Nephron progenitor cell (in vitro differentiated cells): ENCODE measurements around the gene APLP2.

Experiments
- DNase-seq: peaks from one replicate; pipeline ENCODE4 v3.0.0; 2021
- H3K27ac Mint-ChIP-seq: 2 replicates; pipeline ENCODE4 v1.8.0; 2021; ENCODE audit warnings: mild to moderate bottlenecking, moderate library complexity, mixed read lengths
- H3K27me3 Mint-ChIP-seq: 2 replicates; pipeline ENCODE4 v1.8.0; 2021; ENCODE audit warnings: mild to moderate bottlenecking, low read depth, mixed read lengths; ENCODE audit not compliant: poor library complexity
- H3K36me3 Mint-ChIP-seq: 2 replicates; pipeline ENCODE4 v1.8.0; 2021; ENCODE audit warnings: low read depth, mixed read lengths
- H3K4me1 Mint-ChIP-seq: 2 replicates; pipeline ENCODE4 v1.8.0; 2021; ENCODE audit warnings: mixed read lengths
- H3K4me3 Mint-ChIP-seq: 2 replicates; pipeline ENCODE4 v1.8.0; 2021; ENCODE audit warnings: mild to moderate bottlenecking, moderate library complexity, mixed read lengths
- H3K9me3 Mint-ChIP-seq: 2 replicates; pipeline ENCODE4 v1.8.0; 2021; ENCODE audit warnings: mild to moderate bottlenecking, moderate library complexity, mixed read lengths
- CTCF ChIP-seq: fragments of 200-600 bp; sonication (generic); IDR thresholded peaks from 2 replicates; pipeline ENCODE4 v1.5.0; 2021; ENCODE audit warnings: antibody characterized with exemption

The APLP2 gene

GRCh38 chr11:130129922-130130321 is 60.2 kb downstream of the APLP2 start:
- H3K9me3 Mint-ChIP-seq, result no peaks in the 10 kb centered on the region
- no peak for TF ChIP-seq CTCF
- no peak overlapping the region for H3K27ac Mint-ChIP-seq
- H3K4me3 Mint-ChIP-seq, result no peak overlapping the region
- H3K36me3 Mint-ChIP-seq, result peaks cover 77% of the 10 kb centered on the region
- no peaks in the 10 kb centered on the region for H3K27me3 Mint-ChIP-seq
- peaks cover 1% of the 10 kb centered on the region for H3K4me1 Mint-ChIP-seq
- no peak for DNase-seq

GRCh38 chr11:130131961-130132850 is 62.5 kb downstream of the APLP2 start:
- Mint-ChIP-seq H3K4me3 (no peak overlapping the region), H3K4me1 (no peaks in the 10 kb centered on the region), H3K36me3 (peaks cover 83% of the 10 kb centered on the region), H3K27ac (peak overlapping the region; percentile 84), H3K27me3 (no peaks in the 10 kb centered on the region), H3K9me3 (no peaks in the 10 kb centered on the region)
- peak; percentile 38 for DNase-seq
- peak; percentile 71 for TF ChIP-seq CTCF

- H3K4me1 Mint-ChIP-seq, result no peaks in the 10 kb centered on the region
- no peak for TF ChIP-seq CTCF
- no peak overlapping the region for H3K27ac Mint-ChIP-seq
- no peak for DNase-seq
- H3K27me3 Mint-ChIP-seq, result no peaks in the 10 kb centered on the region
- no peaks in the 10 kb centered on the region for H3K9me3 Mint-ChIP-seq
- no peak overlapping the region for H3K4me3 Mint-ChIP-seq
- H3K36me3 Mint-ChIP-seq, result peaks cover 87% of the 10 kb centered on the region
Observed at GRCh38 chr11:130133716-130134115, 64.0 kb downstream of the APLP2 start.

- H3K4me1 Mint-ChIP-seq, result no peaks in the 10 kb centered on the region
- H3K4me3 Mint-ChIP-seq, result no peak overlapping the region
- peaks cover 90% of the 10 kb centered on the region for H3K36me3 Mint-ChIP-seq
- TF ChIP-seq CTCF, result no peak
- DNase-seq, result no peak
- H3K27ac Mint-ChIP-seq, result no peak overlapping the region
- H3K9me3 Mint-ChIP-seq, result no peaks in the 10 kb centered on the region
- no peaks in the 10 kb centered on the region for H3K27me3 Mint-ChIP-seq
Observed at GRCh38 chr11:130136107-130136506, 66.4 kb downstream of the APLP2 start.

- H3K9me3 Mint-ChIP-seq, result no peaks in the 10 kb centered on the region
- DNase-seq, result no peak
- no peaks in the 10 kb centered on the region for H3K27me3 Mint-ChIP-seq
- no peak for TF ChIP-seq CTCF
- H3K4me3 Mint-ChIP-seq, result no peak overlapping the region
- peaks cover under 1% of the 10 kb centered on the region for H3K4me1 Mint-ChIP-seq
- H3K36me3 Mint-ChIP-seq, result peaks cover 87% of the 10 kb centered on the region
- H3K27ac Mint-ChIP-seq, result peak overlapping the region; percentile 37
Observed at GRCh38 chr11:130137999-130138398, 68.3 kb downstream of the APLP2 start.

GRCh38 chr11:130139401-130139800 is 69.7 kb downstream of the APLP2 start:
- Mint-ChIP-seq H3K9me3 (no peaks in the 10 kb centered on the region), H3K4me1 (peaks cover 13% of the 10 kb centered on the region), H3K27ac (no peak overlapping the region), H3K36me3 (peaks cover 82% of the 10 kb centered on the region), H3K27me3 (no peaks in the 10 kb centered on the region), H3K4me3 (no peak overlapping the region)
- no peak for DNase-seq
- no peak for TF ChIP-seq CTCF
